T-helper 1 cell treated with Interleukin-12 subunit alpha and Interleukin-12 subunit beta and Interleukin-4 antibody, amounts not matched to agents 30 μg/mL and 1 μg/mL, for 36 hours (primary cell): Measurements from ENCODE around the gene BCKDK.
"Not testable (repeated sequence)": the region's sequence is repeated elsewhere in the genome, so short reads cannot be mapped to it uniquely, and the experiment has no call there.

ENCODE experiments used
- H3K27ac Mint-ChIP-seq: one replicate; pipeline ENCODE4 v1.8.0; 2021; ENCODE audit warnings: mild to moderate bottlenecking, mixed read lengths
- H3K27me3 Mint-ChIP-seq: one replicate; pipeline ENCODE4 v1.8.0; 2021; ENCODE audit warnings: low read depth, mixed read lengths
- H3K36me3 Mint-ChIP-seq: one replicate; pipeline ENCODE4 v1.8.0; 2021; ENCODE audit warnings: low read depth, mixed read lengths
- H3K4me1 Mint-ChIP-seq: one replicate; pipeline ENCODE4 v1.8.0; 2021; ENCODE audit warnings: low read depth, mixed read lengths
- H3K4me3 Mint-ChIP-seq: one replicate; pipeline ENCODE4 v1.8.0; 2021; ENCODE audit warnings: mild to moderate bottlenecking, moderate library complexity, mixed read lengths
- H3K9me3 Mint-ChIP-seq: one replicate; pipeline ENCODE4 v1.8.0; 2021; ENCODE audit warnings: mixed read lengths

Gene BCKDK

DNA sequence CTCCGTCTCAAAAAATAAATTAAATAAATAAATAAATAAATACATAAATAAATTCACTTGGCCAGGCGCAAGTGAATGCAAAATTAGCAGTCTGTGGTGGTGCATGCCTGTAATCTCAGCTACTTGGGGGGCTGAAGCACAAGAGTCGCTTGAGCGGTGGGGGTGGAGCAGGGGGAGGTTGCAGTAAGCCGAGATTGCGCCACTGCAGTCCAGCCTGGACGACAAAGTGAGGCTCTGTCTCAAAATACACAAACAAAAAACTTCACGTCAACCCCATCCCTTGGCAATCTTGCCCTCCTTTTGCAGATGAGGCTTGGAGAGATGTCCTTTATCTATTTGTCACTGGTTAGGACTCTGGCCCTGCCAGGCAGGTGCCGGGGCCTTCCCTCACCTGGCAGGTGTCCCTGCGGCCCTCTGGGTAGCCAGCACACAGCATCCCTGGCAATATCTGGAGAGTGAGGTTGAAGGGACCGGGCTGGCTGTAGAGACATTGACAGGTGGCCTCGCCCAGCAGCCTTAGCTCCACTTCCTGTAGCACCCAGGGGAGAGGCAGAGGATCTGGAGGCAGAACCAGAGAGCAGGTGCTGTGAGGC, 37.3 kb downstream of the BCKDK start:
- peaks cover 3% of the 10 kb centered on the region for H3K4me1 Mint-ChIP-seq
- no peaks in the 10 kb centered on the region for H3K36me3 Mint-ChIP-seq
- H3K9me3 Mint-ChIP-seq, result no peaks in the 10 kb centered on the region
- H3K4me3 Mint-ChIP-seq, result no peak overlapping the region
- no peak overlapping the region for H3K27ac Mint-ChIP-seq
- H3K27me3 Mint-ChIP-seq, result peaks cover 15% of the 10 kb centered on the region

DNA sequence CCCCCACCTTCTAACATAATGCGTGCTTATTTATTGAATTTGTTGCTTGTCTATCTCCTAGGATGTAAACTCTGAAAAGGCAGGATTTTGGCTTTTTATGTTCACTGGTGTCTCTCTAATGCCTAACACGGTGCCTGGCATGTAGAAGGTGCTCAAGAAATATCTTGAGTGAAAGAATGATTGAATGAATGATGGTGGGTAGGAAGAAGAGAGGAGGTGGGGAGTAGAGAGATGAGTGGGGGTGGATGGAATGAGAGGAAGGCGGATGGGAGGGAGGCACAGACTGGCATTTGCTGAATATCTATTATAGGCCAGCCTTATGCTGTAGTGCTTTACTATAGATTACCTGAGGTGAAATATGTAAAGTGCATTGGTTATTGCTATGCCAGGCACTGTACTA, 39.4 kb downstream of the BCKDK start:
- Mint-ChIP-seq H3K27me3 (peaks cover 20% of the 10 kb centered on the region), H3K36me3 (no peaks in the 10 kb centered on the region), H3K27ac (no peak overlapping the region), H3K9me3 (no peaks in the 10 kb centered on the region), H3K4me3 (no peak overlapping the region), H3K4me1 (no peaks in the 10 kb centered on the region)

DNA sequence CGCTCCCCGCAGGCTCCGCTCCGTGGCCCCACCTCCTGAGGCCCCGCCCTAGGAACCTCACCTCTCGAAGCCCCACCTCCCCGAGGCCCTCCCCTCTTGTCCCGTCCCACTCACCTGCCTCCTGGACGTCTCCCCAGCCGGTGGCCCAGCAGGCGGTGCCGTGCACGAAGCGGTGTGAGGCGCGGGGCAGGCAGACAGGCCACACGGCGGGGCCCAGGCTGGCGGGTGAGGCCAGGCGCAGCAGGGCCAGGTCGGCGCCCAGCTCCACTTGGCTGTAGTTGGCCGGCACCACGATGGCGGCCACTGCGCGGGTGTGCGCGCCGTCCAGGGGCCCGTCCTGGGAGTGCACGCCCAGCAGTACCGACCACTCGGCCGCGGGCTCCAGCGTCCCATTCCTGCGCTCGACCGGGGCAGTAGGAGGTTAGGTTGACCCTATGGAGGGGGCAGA, 40.1 kb downstream of the BCKDK start:
- Mint-ChIP-seq H3K27me3 (peaks cover 20% of the 10 kb centered on the region), H3K4me3 (no peak overlapping the region), H3K4me1 (no peaks in the 10 kb centered on the region), H3K27ac (no peak overlapping the region), H3K9me3 (no peaks in the 10 kb centered on the region), H3K36me3 (no peaks in the 10 kb centered on the region)

DNA sequence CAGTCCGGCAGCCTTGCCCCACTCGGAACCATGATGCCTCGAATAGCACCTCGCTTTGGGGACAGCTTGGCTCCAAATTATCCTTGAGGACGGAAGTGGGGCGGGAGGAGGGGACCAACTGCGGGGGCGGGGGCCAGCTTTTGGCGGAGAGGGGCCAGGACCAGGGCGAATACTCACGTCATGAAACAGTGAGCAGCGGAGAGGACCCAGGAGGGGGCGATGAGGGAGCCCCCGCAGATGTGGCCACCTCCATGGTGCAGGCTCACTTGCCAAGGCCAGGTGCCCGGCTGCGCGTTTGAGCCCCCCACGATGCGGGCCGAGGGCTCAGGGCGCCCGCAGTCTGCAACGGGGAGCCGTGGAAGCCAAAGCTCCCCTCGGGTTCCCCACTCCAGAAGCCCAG, 40.7 kb downstream of the BCKDK start:
- Mint-ChIP-seq H3K36me3 (no peaks in the 10 kb centered on the region), H3K27ac (no peak overlapping the region), H3K4me1 (no peaks in the 10 kb centered on the region), H3K9me3 (no peaks in the 10 kb centered on the region), H3K27me3 (peaks cover 17% of the 10 kb centered on the region), H3K4me3 (no peak overlapping the region)

DNA sequence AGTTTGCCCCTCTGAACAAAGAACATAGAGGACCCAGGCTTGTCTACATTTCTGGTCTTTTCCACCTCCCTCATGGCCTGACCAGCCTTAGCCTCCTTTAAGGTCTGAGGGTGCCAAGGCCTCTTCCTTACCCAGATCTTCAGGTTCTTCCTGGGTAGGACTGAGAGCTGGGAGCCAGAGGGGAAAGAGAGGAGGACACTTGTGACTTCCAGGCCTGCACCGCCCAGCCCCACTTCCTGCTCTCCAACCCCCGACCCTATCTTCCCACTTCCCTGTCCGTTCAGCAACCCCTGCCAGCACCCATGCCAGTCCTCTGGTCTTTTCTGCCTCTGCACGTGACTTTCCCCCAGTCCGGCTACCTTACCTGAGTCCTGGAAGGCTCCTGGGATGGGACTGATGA, 41.1 kb downstream of the BCKDK start:
- H3K4me1 Mint-ChIP-seq, result no peaks in the 10 kb centered on the region
- H3K27ac Mint-ChIP-seq, result no peak overlapping the region
- H3K27me3 Mint-ChIP-seq, result peaks cover 14% of the 10 kb centered on the region

DNA sequence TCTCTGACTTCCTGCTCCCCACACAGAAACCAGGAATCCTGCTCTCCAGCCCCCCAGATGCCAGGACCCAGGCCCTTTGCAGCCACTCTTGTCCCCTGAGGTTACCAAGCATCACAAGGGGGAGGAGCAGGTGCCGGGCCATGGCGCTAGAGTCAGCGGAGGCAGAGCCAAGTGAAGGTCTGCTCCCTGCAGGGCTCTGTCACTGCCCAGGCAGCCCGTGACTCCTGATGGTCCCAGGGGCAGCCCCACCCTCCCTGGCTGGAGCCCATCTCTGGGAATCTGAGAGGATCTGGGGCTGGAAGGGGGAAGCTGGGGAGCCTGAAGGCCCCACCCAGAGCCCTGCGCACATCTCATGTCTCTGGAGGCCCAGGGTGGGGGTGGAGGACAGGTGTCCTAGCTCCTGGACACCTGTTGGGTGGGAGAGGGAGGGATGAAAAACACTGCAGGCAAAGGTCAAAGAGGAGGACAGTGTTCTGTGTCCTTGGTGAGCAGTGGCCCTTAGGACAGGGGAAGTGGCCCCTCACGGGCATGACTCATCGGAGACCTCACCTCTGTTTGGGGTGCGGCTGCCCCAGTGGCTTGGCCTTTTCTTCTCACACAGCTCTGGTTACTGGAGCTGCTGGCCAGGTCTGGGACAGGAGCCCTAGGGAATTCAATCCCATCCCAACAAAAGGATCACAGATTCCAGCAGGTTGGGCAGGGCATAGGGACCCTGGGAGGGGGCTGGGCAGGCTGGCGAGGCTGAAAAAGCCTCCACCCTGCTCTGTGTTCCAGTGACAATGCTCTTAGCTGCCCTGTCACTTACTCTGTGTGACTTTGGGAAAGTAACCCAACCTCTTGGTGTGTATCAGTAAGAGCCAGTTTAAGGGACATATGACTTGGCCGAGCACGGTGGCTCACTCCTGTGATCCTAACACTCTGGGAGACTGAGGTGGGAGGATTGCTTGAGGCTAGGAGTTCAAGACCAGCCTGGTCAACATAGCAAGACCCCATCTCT, 42.0 kb downstream of the BCKDK start, which contains the start of gene PRSS36:
Gene PRSS36, minus strand, starts transcription at position 173 of the 997 bp plus-strand sequence. Its CDS starts 31 bp downstream, at position 142.
- no peaks in the 10 kb centered on the region for H3K4me1 Mint-ChIP-seq
- no peak within 1 kb of the TSS for H3K4me3 Mint-ChIP-seq
- no peak within 1 kb of the TSS for H3K27ac Mint-ChIP-seq
- peaks cover 14% of the 10 kb centered on the region for H3K27me3 Mint-ChIP-seq
- no peaks in the 10 kb centered on the region for H3K9me3 Mint-ChIP-seq
- H3K36me3 Mint-ChIP-seq, result no peaks in the 10 kb centered on the region

More for the DNA sequence above, 41.1 kb downstream of the BCKDK start:
- Mint-ChIP-seq H3K9me3 (no peaks in the 10 kb centered on the region), H3K4me3 (no peak overlapping the region), H3K36me3 (no peaks in the 10 kb centered on the region)

DNA sequence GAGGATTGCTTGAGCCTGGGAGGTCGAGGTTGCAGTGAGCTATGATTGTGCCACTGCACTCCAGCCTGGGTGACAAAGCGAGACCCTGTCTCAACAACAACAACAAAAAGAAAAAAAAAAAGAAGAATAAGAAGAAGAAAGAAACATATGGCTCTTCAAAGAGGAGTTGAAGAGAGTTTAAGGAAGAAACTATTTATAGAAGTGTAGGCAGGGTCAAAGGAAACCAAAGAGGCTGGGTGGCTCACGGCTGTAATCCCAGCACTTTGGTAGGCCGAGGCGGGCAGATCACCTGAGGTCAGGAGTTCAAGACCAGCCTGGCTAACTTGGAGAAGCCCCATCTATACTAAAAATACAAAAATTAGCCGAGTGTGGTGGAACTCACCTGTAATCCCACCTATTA, 42.8 kb downstream of the BCKDK start:
- not testable (repeated sequence) for H3K9me3 Mint-ChIP-seq, H3K4me3 Mint-ChIP-seq, H3K4me1 Mint-ChIP-seq, H3K36me3 Mint-ChIP-seq, H3K27ac Mint-ChIP-seq
- peaks cover 14% of the 10 kb centered on the region for H3K27me3 Mint-ChIP-seq

DNA sequence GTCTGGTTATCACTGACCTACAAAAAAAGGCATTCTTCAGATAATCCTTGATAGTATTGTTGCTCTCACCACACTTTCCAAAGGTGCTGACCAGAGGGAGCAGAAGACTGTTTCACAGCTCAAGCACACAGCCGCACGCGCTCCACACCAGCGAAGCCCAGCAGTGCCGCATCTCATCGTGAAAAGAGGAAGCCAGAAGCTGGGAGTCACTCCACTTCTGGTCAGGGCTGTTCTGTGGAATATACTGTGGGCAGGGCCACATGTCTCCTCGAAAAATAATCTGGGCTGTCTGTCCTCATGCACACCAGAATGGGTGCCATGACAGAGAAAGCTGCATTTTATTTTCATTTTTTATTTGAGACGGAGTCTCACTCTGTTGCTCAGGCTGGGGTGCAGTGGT, 49.0 kb downstream of the BCKDK start:
- peaks cover 18% of the 10 kb centered on the region for H3K27me3 Mint-ChIP-seq
- no peaks in the 10 kb centered on the region for H3K36me3 Mint-ChIP-seq
- no peaks in the 10 kb centered on the region for H3K9me3 Mint-ChIP-seq
- no peak overlapping the region for H3K4me3 Mint-ChIP-seq
- H3K27ac Mint-ChIP-seq, result no peak overlapping the region
- peaks cover 1% of the 10 kb centered on the region for H3K4me1 Mint-ChIP-seq
